Amniotic stem cell (primary cell): ENCODE measurements around the gene TRAPPC3L.

ENCODE experiments used
- DNase-seq: peaks from one replicate; lab custom pipeline; 2025; lab: John Stamatoyannopoulos, UW

Gene TRAPPC3L

DNA sequence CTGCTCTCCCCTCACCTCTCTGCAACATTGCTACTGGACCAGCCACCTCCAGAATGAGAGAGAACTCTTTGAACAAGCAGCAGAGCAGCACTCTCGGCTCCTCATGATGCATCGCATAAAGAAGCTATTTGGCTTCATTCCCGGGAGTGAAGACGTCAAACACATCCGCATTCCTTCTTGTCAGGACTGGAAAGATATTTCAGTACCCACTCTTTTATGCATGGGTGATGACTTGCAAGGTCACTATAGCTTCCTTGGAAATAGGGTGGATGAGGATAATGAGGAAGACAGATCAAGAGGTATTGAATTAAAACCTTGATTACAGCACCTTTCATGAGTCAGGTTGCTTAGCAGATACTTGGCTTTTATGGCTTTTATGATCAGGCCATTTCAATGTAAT lies 12.4 kb upstream of the TRAPPC3L start:
- DNase-seq: peak; percentile 89

DNA sequence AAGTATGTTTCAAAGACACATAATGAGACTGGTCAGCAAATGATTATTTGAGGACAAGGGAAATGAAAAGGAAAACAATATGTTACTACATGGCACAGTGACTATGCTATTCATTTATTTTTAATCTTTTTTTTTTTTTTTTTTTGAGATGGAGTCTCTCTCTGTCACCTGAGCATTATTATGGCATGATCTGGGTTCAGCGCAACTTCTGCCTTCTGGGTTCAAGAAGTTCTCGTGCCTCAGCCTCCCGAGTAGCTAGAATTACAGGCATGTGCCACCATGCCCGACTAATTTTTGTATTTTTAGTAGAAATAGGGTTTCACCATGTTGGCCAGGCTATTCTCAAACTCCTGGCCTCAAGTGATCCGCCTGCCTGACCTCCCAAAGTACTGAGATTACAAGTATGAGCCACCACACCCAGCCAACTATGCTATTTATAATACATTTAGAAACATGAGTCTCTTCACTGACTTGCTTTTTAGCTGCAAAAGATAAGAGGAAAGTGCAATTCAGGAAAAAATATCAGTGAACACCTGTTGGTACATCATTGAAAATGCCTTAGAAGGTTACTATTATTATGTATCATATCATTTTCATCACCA lies 11.4 kb upstream of the TRAPPC3L start:
- DNase-seq: no peak

DNA sequence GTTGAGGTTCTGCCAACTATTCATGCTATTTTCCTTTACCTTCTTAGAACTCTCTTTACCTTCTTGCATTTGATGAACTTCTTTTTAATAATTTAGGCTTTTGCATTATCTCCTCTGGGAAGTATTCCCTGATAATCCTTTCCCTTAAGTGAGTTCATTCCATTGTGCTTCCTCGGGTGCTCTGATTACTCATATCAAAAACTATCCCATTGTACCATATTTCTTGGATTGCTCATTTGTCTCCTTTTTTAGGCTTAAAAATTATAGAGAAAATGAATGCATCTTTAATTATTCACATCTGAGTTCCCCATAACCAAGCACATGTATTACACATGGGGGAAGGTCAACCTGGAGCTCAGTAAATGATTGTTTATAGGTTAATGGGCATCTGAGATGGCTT lies 10.6 kb upstream of the TRAPPC3L start:
- peak; percentile 20 for DNase-seq

DNA sequence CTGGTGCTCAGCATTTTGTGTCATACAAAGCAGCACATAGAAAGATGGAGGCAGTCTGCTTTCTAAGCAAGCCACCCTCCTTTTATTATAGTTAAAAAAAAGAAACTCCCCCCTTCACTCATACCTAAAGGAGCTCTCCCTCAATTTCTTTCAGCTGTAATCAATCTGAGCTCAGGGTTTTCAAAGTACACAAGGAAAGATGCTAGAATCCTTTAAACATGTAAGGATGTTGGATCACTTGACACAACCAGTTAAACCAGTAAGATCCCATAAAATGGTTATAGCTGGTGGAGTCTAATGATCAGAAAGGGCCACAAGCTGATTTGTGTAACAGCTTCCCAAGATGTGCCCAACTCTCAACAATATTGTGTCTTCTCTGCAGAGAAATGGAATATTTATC lies 8.0 kb upstream of the TRAPPC3L start, which contains the start of gene CALHM4:
Gene CALHM4 (plus strand): TSS at position 301 of the 400 bp plus-strand sequence. CDS start 43 bp downstream, at position 344.
- DNase-seq: no peak

DNA sequence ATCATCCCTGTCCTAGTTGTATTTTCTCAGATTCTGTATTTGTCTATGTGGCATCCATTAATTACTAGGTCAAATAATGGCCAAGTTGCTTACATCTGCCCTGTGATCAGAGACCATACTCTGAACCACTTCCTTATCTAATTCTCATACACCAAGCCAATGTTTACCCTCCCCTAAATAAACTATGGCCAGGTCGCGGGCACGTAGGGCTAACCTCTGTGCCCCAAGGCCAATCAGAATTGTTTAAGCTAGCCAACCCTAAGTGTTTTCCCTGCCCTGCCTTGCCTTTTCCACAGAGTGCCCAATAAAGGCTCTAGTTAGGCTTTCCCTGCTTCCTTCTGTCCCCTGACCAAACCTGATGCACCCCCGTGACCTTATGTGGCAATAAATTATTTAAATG lies 5.3 kb upstream of the TRAPPC3L start:
- DNase-seq: no peak

DNA sequence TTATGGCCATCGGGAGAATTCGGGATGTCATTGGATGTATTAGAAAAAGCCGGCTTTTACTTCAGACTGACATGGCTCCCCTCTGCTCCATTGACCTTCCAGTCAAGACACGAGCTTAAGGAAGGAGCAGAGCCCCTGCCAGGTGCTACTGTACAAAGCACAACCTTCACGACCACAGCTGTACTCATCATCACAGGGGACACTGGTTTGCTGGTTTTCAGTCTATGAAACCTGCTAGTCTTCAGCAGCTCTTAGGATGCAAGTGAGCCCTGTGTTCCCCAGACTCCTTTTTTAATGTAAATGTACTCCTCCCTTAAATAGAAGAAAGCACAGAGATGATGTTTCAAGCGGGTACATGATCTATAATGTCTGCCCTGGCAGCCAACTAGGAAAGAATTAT lies 1.9 kb upstream of the TRAPPC3L start:
- no peak for DNase-seq

DNA sequence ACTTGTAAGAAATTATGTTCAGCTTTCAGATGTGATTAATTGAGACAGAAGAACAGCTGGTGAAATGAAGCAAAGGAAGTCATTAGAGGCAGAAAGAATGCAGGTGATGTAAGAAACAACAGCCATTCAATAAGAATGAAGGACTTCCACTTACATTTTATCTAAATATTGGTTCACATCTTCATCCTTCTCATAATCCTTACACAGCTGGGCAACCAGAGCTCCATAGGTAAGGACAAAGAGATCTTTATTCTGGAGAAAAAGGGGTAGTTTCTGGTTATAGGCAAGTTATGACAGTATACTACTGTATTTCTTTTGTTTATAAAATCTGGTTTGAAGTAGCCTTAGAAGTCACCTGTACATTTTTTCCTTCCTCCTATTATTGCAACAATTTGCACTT lies 2.3 kb downstream of the TRAPPC3L start:
- no peak for DNase-seq

DNA sequence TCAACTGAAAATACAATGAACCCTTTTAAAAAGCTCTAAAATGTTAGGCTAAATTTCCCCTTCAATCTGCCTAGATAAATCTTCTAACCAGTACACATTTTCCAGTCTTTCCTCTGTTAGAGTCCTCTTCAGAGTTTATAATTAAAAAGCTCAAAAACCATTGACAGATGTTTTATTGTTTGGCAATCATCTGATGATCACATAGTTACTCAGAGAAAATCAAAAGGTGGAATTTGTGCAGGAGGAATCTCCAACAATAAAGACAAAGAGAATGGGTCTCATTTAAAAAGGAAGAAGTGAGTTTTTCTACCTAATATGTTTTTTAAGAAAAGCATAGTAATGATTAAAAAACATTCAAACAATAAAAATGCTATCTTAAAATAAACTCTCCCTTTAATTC lies 3.1 kb downstream of the TRAPPC3L start:
- no peak for DNase-seq

DNA sequence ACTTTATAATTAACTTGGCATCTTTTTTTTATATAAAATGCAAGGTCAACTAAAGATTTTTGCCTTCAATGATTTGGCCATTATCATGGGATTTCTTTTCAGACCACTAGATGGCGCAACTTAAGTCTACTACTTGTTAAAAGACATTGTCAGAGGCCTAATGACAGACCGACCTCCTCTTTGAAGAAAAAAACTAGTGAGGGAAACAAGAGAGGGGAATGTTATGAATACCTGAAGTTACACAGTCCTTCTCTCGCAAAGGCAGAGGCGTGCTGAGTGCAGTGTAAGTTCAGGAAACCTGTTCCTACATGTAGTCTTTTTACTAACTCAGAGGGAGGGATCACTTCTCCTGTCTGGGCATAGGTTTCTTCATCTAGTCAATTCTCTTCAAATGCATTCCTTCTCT lies 9.3 kb downstream of the TRAPPC3L start:
- DNase-seq: peak; percentile 78

DNA sequence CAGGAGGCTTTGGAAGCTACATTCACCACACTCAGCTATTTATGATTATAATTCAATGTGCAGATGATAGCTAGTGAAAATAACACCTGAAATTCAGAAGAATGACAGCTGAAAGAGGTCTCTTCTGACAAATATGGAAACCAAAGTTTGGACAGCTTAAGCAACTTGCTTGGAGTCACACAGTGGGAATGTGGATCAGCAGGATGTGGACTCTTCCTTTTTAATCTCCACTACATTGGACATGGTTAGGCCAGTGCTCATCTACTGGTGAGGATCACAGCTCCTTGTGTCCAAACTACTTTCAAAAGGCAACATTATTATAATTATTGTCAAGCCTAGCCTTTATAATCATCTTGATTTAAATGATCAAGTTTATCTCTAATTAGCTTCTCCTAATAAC lies 10.4 kb downstream of the TRAPPC3L start:
- DNase-seq: no peak

DNA sequence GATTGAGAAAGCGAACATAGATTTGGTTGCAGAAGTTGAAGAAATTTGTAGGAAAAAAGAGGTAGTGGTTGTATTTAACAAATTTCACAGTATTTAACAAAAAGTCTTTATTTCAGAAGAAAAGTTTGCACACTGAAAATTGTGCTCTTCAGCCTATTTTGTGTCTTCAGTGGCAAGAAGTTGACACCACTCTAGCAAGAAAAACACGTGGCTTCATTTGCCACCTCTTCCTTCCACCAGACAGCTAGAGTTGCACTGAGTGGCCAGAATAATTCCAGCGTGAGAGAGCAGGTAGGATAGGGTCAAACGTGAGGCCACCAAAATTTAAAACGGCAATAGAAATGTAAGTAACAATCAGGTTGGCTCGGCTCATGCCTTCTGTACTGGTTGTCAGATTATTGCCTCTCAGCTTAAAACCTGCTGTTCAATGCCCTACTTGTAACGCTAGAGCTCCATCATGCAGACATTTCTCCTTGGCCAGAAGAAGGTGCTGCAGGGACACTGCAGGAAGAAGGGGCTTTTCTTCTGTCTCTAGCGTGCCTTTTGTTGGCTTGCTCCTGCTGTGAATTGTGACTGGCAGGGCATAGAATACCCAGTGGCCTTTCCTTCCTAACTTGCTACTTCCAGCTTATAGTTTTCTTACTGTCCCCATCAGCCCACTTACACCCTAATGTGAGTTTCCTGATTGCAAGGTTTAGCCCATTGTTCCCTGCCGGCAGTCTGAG lies 12.1 kb downstream of the TRAPPC3L start:
- DNase-seq: no peak

DNA sequence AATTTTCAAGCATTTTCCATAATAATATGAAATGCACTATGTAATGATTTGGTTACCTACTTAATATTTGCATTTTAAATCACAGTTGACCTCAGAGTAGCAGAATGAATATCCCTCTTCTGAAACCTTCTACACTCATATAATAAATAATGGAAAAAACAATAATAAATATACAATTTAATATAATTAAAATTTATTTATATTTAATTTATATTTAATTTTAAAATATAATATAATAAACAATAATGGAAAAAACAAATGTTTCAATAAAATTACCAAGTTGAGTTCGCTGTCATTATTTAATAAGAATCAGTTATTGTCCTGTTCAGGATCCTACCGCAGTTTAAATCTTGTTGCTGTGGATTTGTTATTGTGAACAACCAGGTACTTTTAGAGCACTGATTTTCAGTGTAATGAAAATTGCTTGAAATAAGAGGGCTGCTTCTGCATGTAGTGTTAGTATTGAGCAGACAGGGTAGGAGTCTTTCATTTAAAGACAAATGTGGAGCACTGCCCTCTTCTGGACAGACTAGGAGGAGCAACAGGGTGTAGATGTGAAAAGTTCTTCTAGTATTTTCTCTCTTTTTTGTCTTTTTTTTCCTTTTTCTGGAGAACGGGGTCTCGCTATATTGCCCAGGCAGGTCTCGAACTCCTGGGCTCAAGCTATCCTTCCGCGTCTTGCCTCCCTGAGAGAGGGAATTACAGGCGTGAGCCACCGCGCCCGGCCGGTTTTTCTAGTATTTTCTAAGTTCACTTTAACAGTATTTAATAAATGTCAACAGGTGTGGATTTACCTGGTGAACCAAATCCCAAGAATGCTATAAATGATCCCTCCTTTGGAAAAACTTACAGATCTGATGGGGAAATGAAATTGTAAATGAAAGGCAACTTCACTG lies 13.6 kb downstream of the TRAPPC3L start:
- DNase-seq: peak; percentile 44

DNA sequence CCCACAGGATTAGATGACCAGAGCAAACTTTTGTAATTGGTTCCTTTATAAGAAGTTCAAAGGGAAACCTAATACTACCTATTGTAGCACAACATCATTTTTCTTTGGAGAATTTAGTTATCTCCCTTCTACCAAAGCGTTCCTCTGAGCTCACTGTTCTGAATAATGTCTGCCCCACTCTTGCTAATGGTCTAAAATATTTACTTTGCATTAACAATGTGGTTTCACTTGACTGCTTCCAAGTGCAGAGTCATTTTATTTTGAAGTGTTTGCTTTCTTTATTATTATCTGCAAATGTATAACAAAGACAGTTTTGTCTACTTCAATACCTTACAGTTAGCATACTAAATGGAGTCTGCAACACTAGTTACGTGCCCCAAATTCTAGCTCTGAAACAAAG lies 15.0 kb downstream of the TRAPPC3L start:
- no peak for DNase-seq

DNA sequence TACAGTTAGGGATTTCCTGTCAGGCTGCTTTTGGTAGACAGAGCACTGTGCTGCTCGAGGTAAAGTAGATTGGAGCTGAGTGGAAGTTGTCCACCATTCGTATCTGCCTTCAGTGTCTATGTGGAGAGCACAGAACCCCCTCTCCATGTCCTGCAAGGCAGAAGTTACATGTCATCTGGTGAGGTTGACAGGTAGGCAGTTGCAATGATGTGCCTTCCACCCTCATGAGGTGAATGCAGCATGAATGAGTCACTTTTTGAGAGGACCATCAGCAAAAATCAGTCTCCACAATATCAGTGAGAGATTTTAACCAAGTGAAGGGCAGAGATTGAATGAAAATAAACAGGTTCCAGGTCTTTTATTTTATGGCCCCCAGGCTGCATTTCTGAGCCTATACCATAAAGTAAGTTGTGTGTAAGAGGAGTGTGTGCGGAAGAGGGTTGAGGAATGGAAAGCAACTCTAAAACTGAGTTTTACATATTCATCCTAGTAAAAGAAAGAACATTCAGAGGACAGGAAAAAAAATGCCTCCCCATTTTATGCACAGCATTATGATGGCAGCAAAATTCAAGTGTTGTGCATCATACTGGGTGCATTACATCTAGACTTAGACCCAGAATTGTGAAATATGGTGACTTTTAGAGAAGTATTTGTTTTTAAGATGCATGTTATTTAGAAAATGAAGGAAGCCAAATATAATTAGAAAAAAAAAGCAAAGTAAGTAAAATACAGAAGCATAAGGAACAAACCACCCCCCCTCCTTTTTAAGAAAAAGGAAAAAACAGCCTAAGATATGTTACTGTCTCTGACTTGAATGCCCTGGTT lies 15.8 kb downstream of the TRAPPC3L start:
- DNase-seq: no peak

DNA sequence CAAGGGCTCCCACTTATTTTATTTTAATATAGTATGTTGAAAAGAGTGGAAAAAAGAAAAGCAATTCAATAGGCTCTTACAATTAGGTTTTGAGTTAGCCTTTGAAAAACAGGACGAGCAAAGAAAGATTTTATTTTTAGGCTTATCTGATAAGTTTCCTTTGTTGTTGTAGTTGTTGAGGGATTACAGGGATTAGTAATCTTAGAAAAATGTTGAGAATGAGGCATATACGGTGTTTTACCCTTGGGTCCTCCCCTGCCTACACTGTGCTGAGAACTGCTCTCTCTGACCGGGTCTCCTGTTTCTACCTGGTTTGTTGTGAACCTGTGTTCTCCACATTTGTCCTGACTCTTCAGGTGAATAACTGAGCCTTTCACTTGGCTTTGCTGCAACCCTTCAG lies 16.7 kb downstream of the TRAPPC3L start:
- DNase-seq: no peak

DNA sequence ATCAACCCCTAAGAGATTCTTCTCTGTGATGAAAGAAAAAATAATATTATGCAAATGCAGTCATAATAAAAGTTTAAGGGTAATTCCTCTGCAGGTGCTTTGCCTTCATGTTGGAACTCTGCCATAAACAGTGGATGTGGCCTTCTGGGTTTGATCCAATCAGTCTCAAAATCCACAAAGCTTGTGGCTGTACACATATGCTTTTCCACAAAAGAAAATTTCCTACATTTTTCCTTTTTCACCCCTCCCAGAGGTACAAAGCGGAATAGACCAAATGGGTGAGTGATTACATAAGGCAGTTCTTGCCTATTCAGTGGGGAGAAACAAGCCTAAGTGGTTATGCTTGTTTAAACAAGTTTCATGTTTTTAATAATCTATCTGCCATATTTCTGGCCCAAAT lies 17.4 kb downstream of the TRAPPC3L start:
- no peak for DNase-seq

DNA sequence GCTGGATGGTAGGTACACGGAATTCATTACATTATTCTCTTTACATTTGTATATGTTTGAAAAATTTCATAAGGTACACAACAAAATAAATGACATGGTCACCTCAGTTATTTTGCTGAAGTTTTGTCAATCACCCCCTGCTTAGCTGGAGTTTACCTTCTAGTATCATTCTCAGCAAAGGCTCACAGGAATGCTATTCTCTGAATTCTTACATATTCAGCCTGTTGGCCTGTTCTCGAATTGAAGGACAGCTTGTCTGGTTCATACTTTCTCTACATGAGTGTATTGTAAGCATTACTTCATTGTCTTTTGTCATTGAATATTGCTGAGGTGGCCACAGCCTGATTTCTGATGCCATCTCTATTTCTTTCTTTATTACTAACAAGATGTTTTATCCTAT lies 21.2 kb downstream of the TRAPPC3L start:
- DNase-seq: no peak

DNA sequence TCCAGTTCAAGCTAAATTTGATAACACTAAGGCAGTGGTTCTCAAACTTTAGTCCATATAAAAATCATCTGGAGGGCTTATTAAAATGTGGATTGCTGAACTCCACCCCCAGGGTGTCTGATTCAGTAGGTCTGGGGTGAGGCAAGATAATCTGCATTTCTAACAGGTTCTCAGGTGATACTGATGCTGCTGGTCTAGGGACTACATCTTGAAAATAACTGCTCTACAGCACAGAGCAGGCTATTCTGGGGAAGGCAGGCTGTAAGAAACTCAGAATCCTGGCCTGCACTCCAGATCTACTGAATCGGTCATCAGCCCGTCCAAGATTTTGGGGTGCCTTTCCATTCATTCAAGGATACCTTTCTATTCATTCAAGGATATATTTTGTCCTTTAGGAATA lies 22.6 kb downstream of the TRAPPC3L start:
- DNase-seq: no peak

DNA sequence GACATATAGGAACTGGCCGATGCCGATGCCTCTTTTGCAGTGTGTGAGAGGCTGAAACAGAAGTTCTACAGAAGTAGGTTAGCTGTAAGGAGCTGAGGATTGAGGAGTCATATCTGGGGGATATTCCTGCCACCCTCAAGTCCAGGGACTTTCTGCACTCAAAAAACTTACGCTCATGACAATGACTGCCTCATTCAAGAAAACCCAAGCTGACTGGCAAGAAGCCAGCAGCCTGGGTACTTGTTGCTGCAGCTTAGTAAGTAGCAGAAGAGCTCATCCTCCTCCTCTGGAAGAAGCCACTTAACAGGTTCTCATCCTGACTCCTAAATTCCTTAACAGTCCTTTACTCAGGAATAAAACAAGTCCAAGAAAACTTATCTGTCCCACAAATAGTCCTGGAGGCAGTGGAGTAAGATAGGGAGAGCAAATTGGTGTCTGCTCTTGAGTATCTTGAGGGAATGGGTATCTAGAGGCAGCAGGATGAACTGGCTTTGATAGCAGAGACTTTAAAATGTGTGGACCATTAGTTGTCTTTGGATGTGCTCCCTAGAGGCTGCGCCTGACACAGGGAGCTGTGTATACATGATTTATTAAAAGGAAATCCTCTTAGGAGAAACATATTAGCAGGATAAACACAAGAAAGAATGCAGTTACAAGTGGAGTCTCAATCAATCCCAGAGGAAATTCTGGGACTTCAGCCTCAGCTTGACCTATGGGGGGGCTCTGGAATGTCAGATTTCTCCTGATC lies 26.7 kb downstream of the TRAPPC3L start:
- DNase-seq: no peak

DNA sequence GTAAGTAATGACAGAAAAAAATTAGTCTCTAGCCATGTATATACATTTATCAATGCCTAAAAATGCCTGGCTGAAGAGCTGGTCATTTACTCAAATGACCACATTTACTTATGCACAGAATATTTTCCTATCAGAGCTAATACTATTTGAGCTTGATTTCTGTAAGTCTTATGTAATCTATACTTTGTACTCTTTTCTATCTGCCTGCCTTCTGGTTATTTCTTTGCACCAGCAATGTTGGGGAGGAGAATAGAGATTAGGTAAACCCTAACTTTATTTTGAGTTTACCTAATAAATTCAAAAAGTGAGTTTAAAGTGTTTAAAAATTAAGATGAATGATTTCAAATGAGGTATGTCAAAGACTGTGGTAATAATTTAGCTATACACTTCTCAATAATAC lies 30.3 kb downstream of the TRAPPC3L start:
- DNase-seq: no peak

DNA sequence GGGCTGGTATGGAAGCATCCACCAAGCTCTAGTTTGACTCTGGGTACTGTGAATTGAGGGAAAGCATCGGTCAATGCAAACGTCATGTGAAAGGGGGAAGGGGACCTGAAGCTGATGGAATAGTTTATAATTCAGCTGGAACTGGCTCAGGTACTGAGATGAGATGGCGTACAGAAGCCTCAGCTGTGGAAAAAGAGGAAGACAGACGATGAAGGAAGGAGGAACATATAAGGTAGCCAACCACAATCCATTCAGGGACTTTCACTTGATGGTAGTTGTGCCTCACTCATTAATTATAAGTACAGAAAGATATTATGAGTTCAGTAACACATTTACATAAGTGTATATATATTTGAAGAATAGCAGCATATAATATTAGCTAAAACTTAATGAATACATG lies 31.4 kb downstream of the TRAPPC3L start:
- DNase-seq: no peak
